WTC11 (cell line): Measurements from ENCODE around the gene DLGAP3. TPM values are rescaled to one million over a fixed set of nuclear protein-coding genes. Genes with fewer than 3 reads are reported as not detected.

Experiments
- ARID4B ChIP-seq: sonication (generic); formaldehyde crosslinking; IDR thresholded peaks from 2 replicates; pipeline ENCODE4 v1.8.0; 2023; ENCODE audit warnings: missing genetic modification reagents, mild to moderate bottlenecking, borderline replicate concordance
- ATF3 ChIP-seq: sonication (generic); formaldehyde crosslinking; conservative IDR thresholded peaks from 2 replicates; pipeline ENCODE4 v1.8.1; 2022; ENCODE audit warnings: mild to moderate bottlenecking, missing genetic modification reagents
- CDX4 ChIP-seq: fragments of 250-450 bp; sonication (Bioruptor Pico); IDR thresholded peaks from 2 replicates; pipeline ENCODE4 v1.9.0; 2021; ENCODE audit warnings: moderate library complexity, mild to moderate bottlenecking, inconsistent platforms, borderline replicate concordance
- CREB1 ChIP-seq: sonication (generic); formaldehyde crosslinking; IDR thresholded peaks from 2 replicates; pipeline ENCODE4 v1.8.0; 2023; ENCODE audit warnings: mild to moderate bottlenecking, missing genetic modification reagents
- CTCF ChIP-seq: fragments of 200-600 bp; IDR thresholded peaks from 2 replicates; pipeline ENCODE4 v1.8.0; 2022; ENCODE audit warnings: antibody characterized with exemption
- E2F4 ChIP-seq: sonication (generic); formaldehyde crosslinking; IDR thresholded peaks from 2 replicates; pipeline ENCODE4 v1.8.1; 2022; ENCODE audit warnings: low read depth, mild to moderate bottlenecking, moderate library complexity, missing genetic modification reagents, borderline replicate concordance
- FOXJ3 ChIP-seq: sonication (generic); formaldehyde crosslinking; IDR thresholded peaks from 2 replicates; pipeline ENCODE4 v1.9.0; 2021; ENCODE audit warnings: missing genetic modification reagents, mild to moderate bottlenecking, borderline replicate concordance
- FOXP1 ChIP-seq: sonication (generic); formaldehyde crosslinking; IDR thresholded peaks from 2 replicates; pipeline ENCODE4 v1.8.0; 2022; ENCODE audit warnings: missing genetic modification reagents, mild to moderate bottlenecking, moderate library complexity, borderline replicate concordance
- HMGA2 ChIP-seq: fragments of 250-450 bp; sonication (Bioruptor Pico); IDR thresholded peaks from 2 replicates; pipeline ENCODE4 v1.4.0; 2021; ENCODE audit warnings: mild to moderate bottlenecking, moderate library complexity
- HMGXB4 ChIP-seq: sonication (generic); formaldehyde crosslinking; IDR thresholded peaks from 2 replicates; pipeline ENCODE4 v1.8.1; 2023; ENCODE audit warnings: mild to moderate bottlenecking, moderate library complexity, missing genetic modification reagents
- JUN ChIP-seq: sonication (generic); formaldehyde crosslinking; IDR thresholded peaks from 2 replicates; pipeline ENCODE4 v1.8.0; 2023; ENCODE audit warnings: mild to moderate bottlenecking, missing genetic modification reagents
- KAT7 ChIP-seq: sonication (generic); formaldehyde crosslinking; IDR thresholded peaks from 2 replicates; pipeline ENCODE4 v1.8.1; 2023; ENCODE audit warnings: missing genetic modification reagents, mild to moderate bottlenecking, borderline replicate concordance
- MAX ChIP-seq: sonication (generic); formaldehyde crosslinking; IDR thresholded peaks from 2 replicates; pipeline ENCODE4 v1.8.0; 2022; ENCODE audit warnings: mild to moderate bottlenecking, missing genetic modification reagents
- PRDM15 ChIP-seq: sonication (generic); formaldehyde crosslinking; IDR thresholded peaks from 2 replicates; pipeline ENCODE4 v1.8.0; 2022; ENCODE audit warnings: missing genetic modification reagents
- SMAD3 ChIP-seq: sonication (generic); formaldehyde crosslinking; IDR thresholded peaks from 2 replicates; pipeline ENCODE4 v1.8.0; 2022; ENCODE audit warnings: missing genetic modification reagents, mild to moderate bottlenecking, borderline replicate concordance
- SOX15 ChIP-seq: fragments of 250-450 bp; sonication (Bioruptor Pico); IDR thresholded peaks from 2 replicates; pipeline ENCODE4 v1.9.0; 2021; ENCODE audit warnings: mild to moderate bottlenecking
- ZBTB43 ChIP-seq: sonication (generic); formaldehyde crosslinking; IDR thresholded peaks from 2 replicates; pipeline ENCODE4 v1.8.1; 2023; ENCODE audit warnings: mild to moderate bottlenecking, missing genetic modification reagents
- ZNF423 ChIP-seq: fragments of 250-450 bp; sonication (Bioruptor Pico); IDR thresholded peaks from 2 replicates; pipeline ENCODE4 v2.1.2; 2022; ENCODE audit warnings: mild to moderate bottlenecking, moderate library complexity
- total RNA-seq: library from RNA; stranded (reverse); gene quantifications from 3 replicates; pipeline ENCODE4 v1.2.3, GENCODE V29; 2021

The DLGAP3 gene
- total RNA-seq, 1 experiment from 2014 or later: 11.3 TPM

GRCh38 chr1:34859446-34860200 is 69.8 kb downstream of the DLGAP3 start, which contains the start of gene SMIM12 (continued):
- no peak for TF ChIP-seq PRDM15 (CRISPR knock-in tag)
- peak; percentile 88 for TF ChIP-seq ARID4B (CRISPR knock-in tag)
- no peak for TF ChIP-seq ZNF423
- TF ChIP-seq HMGXB4 (CRISPR knock-in tag): peak; percentile 85; the same call in 1 of the 2 replicates
- TF ChIP-seq SOX15 (CRISPR knock-in tag): no peak
- TF ChIP-seq KAT7 (CRISPR knock-in tag): 0 out of 2 replicates have a peak, but pooled peaks have one; percentile 79
- TF ChIP-seq ATF3 (CRISPR knock-in tag): no peak
- no peak for TF ChIP-seq CDX4 (CRISPR knock-in tag)
- TF ChIP-seq FOXJ3 (CRISPR knock-in tag): no peak
- TF ChIP-seq JUN (CRISPR knock-in tag): no peak
- TF ChIP-seq E2F4 (CRISPR knock-in tag): no peak; the same call in 1 of the 2 replicates
- no peak for TF ChIP-seq SMAD3
- TF ChIP-seq MAX: peak; percentile 93
- peak; percentile 55; the same call in 1 of the 2 replicates for TF ChIP-seq FOXP1 (CRISPR knock-in tag)
- TF ChIP-seq HMGA2 (CRISPR knock-in tag): no peak
- TF ChIP-seq ZBTB43 (CRISPR knock-in tag): 0 out of 2 replicates have a peak, but pooled peaks have one; percentile 59
- no peak for TF ChIP-seq CREB1 (CRISPR knock-in tag)
- TF ChIP-seq CTCF: peak; percentile 15; the same call in 1 of the 2 replicates
